GM18870 (cell line): Measurements from ENCODE around the gene GALNTL6.
"Not testable (repeated sequence)": the region's sequence is repeated elsewhere in the genome, so short reads cannot be mapped to it uniquely, and the experiment has no call there.

Source experiments
- ATAC-seq: cut with Tn5 transposase; IDR thresholded peaks from one replicate; pipeline ENCODE4 v1.9.1; 2021; ENCODE audit warnings: moderate library complexity; ENCODE audit not compliant: unreplicated experiment

GALNTL6 gene

DNA sequence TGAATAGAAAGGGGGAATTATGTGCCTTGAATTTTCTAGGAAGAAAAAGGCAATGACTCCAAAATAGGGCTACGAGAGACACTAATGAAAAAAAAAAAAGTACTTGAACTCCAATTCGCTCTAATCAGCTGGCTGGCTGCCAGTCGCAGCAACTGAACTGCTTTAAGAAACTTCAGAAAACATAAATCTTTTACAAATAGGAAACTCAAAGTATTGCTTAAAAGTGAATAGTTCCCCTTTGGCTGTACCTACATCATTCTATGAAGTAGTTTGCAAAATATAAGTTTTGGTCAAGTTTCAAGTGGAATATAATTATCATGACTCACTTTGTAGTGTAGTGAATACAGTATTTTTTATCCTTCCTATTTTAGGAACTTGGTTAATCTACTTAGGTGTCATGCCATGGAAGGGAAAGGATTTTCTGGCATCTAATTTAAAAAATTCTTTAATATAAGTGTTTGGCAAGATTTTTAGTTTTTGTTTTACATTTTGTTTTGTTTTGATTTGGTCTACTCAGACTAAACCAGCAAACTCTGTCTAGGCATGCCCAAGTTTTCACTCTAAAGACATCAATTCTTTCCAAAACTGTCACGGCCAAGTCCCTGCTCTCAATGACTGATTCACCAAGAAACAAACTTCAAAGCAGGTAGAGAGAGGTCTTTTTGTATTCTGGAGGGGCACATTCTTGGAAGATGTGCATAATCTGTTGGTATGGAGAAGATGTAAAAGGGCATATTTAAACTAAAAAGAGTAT lies 973.0 kb downstream of the GALNTL6 start:
- ATAC-seq, result no peak

GRCh38 chr4:172787111-172787510 lies 973.9 kb downstream of the GALNTL6 start:
- peak; percentile 71 for ATAC-seq

- no peak for ATAC-seq
Measured at GRCh38 chr4:172791841-172792240, 978.6 kb downstream of the GALNTL6 start.

DNA sequence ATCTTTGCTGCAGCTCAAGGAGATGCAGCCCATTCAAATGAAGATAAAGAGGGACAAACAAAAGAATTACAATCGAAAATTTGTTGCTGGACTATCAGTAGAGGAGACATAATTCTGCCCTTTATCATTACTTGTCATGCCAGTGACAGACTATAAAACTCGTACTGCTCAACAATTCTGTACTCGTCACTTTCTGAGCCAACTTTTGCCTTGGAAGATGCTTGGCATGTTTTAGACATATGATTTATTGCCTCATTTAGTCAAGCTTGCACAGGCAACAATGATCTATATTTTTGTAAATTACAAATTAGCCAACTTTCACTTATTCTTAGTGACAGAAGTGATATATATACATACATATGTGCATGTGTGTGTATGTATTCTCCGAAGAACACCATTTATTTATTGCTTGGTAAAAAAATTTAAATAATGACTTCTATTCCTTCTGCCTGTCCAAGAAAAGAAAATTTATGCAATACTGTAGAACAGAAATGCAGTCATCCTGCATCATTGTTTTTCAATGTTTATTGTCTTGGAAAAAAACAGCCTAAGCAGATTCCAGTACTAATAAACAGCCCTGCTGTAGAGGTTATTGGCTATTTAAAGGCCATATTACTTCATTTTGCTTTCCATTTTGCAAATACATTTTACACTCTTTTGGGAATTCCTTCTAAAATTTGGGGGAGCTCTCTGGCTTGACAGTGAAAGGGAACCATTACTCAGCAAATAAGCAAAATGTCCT lies 980.5 kb downstream of the GALNTL6 start:
- no peak for ATAC-seq

DNA sequence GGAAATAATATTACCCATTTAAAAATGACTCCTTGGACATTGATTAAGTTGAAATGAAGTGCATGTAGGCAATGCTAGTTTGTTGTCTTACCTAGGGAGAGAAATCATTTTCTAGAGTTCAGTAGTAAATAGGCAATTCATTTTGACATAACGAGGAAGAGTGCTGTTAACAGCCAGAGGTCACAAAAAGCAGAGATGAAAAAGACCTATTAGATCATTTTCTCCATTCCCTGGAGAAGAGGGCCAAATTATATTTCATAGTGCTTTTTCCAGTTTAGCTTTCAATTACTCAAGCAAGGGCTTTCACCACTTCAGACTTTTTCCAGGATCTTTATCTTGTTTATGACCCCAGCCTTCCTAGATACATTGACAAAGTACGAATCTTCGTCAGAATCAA lies 981.1 kb downstream of the GALNTL6 start:
- ATAC-seq, result no peak

GRCh38 chr4:172797281-172797680 lies 984.1 kb downstream of the GALNTL6 start:
- ATAC-seq, result not testable (repeated sequence)

DNA sequence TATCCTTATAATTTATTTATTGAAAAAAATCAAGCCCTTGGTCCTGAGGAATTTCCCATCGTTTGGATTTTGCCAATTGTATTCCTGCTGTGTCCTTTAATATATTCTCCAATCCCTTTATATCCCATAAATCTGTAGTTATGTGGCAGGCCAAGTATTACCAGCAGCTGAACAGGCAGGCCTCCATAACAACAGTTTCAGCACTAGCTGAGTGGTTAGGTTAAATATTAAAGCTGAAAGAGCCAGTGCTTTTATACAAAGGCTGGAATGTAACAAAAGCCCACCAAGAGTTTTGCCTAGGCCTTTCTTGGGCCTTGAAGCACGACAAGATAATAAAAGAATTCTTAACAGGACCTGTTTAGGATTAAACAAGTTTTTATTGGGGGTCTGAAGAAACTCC lies 988.8 kb downstream of the GALNTL6 start:
- ATAC-seq, result no peak

GRCh38 chr4:172806841-172807240 lies 993.6 kb downstream of the GALNTL6 start:
- no peak for ATAC-seq

DNA sequence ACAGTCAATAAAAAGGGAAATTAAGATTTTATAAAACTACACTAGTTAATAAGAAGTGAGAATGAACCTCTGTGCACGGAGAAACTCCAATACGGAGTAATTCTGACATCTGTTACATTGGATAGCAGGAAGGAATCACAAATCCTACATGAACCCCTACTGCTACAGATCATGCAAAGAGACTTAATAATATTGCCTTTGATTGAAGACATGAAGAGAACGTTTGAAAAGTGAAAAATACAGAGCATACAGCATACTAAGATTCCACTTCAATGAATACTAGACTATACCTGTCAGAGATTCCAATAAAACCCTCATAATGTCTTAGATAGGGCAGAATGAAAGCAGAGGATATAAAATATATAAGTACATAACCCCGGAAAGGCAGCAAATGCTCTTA lies 995.0 kb downstream of the GALNTL6 start:
- no peak for ATAC-seq

DNA sequence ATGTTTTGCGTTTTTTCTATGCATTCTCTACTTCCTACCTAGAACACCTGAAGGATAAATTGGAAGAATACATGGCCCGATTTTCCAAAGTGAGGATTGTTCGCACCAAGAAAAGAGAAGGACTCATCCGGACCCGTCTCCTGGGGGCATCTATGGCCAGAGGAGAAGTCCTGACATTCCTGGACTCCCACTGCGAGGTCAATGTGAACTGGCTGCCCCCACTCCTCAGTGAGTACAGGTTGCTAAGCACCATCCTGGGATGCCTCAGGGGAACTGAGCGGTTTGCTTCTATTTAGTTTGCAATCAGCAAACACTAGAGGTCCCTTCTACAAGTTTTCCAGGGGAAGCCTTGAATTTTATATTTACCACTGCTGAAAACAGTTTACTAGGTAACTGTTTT lies 996.1 kb downstream of the GALNTL6 start:
- ATAC-seq, result no peak

GRCh38 chr4:172813359-172813923 lies 1000.2 kb downstream of the GALNTL6 start:
- peak; percentile 95 for ATAC-seq

GRCh38 chr4:172815499-172816164 lies 1002.4 kb downstream of the GALNTL6 start:
- no peak for ATAC-seq

DNA sequence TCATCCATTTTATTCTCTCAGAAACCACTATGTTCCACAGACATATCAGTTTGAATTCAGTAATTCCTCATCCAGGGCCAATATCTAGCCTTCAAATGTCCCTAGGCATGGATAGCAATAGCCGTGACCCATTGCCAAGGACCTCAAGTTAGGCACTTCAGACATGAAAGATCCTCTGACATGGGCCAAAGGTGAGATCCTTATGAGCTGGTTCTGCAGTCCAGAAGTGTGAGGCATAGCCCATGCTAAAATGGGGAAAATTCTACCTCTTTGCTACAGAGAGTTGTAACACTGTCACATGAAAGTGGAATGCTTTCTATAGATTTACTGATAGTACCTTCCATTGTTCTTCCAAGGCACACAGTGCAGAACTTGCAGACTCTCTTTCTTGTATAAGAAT lies 1005.7 kb downstream of the GALNTL6 start:
- no peak for ATAC-seq

DNA sequence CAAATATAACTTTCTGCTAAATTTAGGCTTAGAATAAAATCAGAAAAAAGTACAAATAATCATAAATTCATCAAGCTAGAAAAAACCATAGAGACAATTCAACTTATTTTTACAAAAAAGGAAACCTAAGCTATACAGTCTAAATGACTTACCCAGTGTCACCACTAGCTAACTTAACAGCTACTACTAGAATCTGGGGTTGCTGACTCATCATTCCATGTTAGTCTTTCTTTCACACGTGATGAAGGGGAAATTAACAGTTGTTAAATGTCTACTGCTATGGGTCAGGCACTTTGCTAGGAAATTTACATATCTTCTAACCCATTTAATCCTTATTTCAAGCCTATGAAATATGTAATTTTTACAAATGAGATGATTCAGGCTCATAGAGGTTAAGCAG lies 1006.1 kb downstream of the GALNTL6 start:
- peak; percentile 71 for ATAC-seq

DNA sequence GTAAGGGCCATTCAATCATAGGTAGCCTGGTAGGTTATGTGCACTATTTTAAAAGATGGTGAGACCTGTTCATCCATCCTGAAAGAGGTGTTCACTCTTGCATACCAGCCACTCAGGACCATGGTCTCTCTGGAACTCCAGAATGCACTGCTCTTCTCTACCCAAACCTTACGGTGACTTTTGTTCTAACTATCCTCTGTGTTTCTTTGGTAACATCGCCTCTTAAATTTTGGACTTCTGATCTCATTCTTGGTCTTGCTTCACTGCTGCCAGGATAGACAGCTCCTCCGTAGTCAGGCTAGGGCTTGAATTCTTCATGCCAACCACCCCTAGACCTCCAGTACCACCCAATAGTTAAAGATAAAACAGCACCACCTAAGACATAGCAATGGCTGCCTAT lies 1009.1 kb downstream of the GALNTL6 start:
- no peak for ATAC-seq

- no peak for ATAC-seq
Measured at GRCh38 chr4:172826346-172826745, 1013.1 kb downstream of the GALNTL6 start.

- no peak for ATAC-seq
Measured at GRCh38 chr4:172826861-172827260, 1013.7 kb downstream of the GALNTL6 start.

GRCh38 chr4:172830295-172830764 lies 1017.1 kb downstream of the GALNTL6 start:
- ATAC-seq, result no peak

- no peak for ATAC-seq
Measured at GRCh38 chr4:172836661-172837060, 1023.5 kb downstream of the GALNTL6 start.

- no peak for ATAC-seq
Measured at GRCh38 chr4:172838111-172838510, 1024.9 kb downstream of the GALNTL6 start.

GRCh38 chr4:172838943-172839342 lies 1025.7 kb downstream of the GALNTL6 start:
- ATAC-seq, result no peak
